ENCODE results near the gene IQGAP1.

- TF ChIP-seq ZFP3 (CRISPR knock-in tag; IDR thresholded peaks at IDR 0.05) (no peak), TOX (CRISPR knock-in tag; IDR thresholded peaks at IDR 0.05; ENCODE audit: borderline replicate concordance) (no peak), ISL1 (CRISPR knock-in tag; IDR thresholded peaks at IDR 0.05) (no peak), ZNF70 (CRISPR knock-in tag; IDR thresholded peaks at IDR 0.05) (no peak), CSDC2 (CRISPR knock-in tag; IDR thresholded peaks at IDR 0.05) (no peak), RARB (CRISPR knock-in tag; IDR thresholded peaks at IDR 0.05) (no peak), CSRNP3 (CRISPR knock-in tag; IDR thresholded peaks at IDR 0.05) (no peak), ZC3H10 (CRISPR knock-in tag; IDR thresholded peaks at IDR 0.05) (no peak), TCF4 (CRISPR knock-in tag; IDR thresholded peaks at IDR 0.05; ENCODE audit: borderline replicate concordance) (no peak), ZFP30 (CRISPR knock-in tag; IDR thresholded peaks at IDR 0.05) (no peak), ZNF565 (CRISPR knock-in tag; conservative IDR thresholded peaks at IDR 0.05; ENCODE audit: low read depth) (no peak), GLIS3 (CRISPR knock-in tag; IDR thresholded peaks at IDR 0.05) (no peak), ZNF8 (CRISPR knock-in tag; IDR thresholded peaks at IDR 0.05) (no peak)
- TF ChIP-seq, protein P1, sequence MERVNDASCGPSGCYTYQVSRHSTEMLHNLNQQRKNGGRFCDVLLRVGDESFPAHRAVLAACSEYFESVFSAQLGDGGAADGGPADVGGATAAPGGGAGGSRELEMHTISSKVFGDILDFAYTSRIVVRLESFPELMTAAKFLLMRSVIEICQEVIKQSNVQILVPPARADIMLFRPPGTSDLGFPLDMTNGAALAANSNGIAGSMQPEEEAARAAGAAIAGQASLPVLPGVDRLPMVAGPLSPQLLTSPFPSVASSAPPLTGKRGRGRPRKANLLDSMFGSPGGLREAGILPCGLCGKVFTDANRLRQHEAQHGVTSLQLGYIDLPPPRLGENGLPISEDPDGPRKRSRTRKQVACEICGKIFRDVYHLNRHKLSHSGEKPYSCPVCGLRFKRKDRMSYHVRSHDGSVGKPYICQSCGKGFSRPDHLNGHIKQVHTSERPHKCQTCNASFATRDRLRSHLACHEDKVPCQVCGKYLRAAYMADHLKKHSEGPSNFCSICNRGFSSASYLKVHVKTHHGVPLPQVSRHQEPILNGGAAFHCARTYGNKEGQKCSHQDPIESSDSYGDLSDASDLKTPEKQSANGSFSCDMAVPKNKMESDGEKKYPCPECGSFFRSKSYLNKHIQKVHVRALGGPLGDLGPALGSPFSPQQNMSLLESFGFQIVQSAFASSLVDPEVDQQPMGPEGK (CRISPR knock-in tag; IDR thresholded peaks at IDR 0.05; ENCODE audit: borderline replicate concordance): no peak
Measured at GRCh38 chr15:90497912-90498311, 109.9 kb downstream of the IQGAP1 start.
